ENCODE results near the gene IFT20. TPM values are rescaled to one million over a fixed set of nuclear protein-coding genes. Genes with fewer than 3 reads are reported as not detected.

Gene IFT20
- total RNA-seq, 1 experiment from 2014 or later, result 21.0 TPM

GRCh38 chr17:28317966-28318758 is 17.1 kb downstream of the IFT20 start:
- H2AK5ac ChIP-seq (ENCODE audit: insufficient read length, low read length), result no peak overlapping the region
- H4K20me1 ChIP-seq (ENCODE audit: control insufficient read depth, insufficient read depth, insufficient read length), result no peaks in the 10 kb centered on the region
- H2BK15ac ChIP-seq (ENCODE audit: low read depth, low read length), result no peak overlapping the region
- no peak overlapping the region for H2BK20ac ChIP-seq (ENCODE audit: low read depth, low read length, poor library complexity, severe bottlenecking)
- H2BK5ac ChIP-seq (ENCODE audit: insufficient read length, low read length), result no peak overlapping the region
- peak; percentile 54 for DNase-seq
- H3K79me2 ChIP-seq (ENCODE audit: insufficient read depth, low read length), result peaks cover 39% of the 10 kb centered on the region
- H2BK12ac ChIP-seq (ENCODE audit: insufficient read length, low read depth, low read length), result no peak overlapping the region
- Mint-ChIP-seq H3K9me3 (no peaks in the 10 kb centered on the region; a peak in 1 of 5 replicates), H3K36me3 (ENCODE audit: insufficient read depth in 1 of 3, low read depth in 3 of 3) (peaks cover 16 to 24% (median 22%) of the 10 kb centered on the region in 3 experiments; a peak in 6 of 7 replicates), H3K27ac (peak overlapping the region in 2 of 3 experiments; percentile 83 to 86; a peak in 5 of 7 replicates), H3K4me3 (peak overlapping the region; percentile 96), H3K4me1 (peaks cover 45 to 47% of the 10 kb centered on the region in 2 experiments), H3K27me3 (ENCODE audit: low read depth) (no peaks in the 10 kb centered on the region; the same call in 1 of the 2 replicates)
- H3K79me1 ChIP-seq (ENCODE audit: insufficient read depth, low read depth, low read length, poor library complexity, severe bottlenecking), result no peaks in the 10 kb centered on the region
- H3K9ac ChIP-seq (ENCODE audit: extremely low read depth, insufficient read length, low read length), result peak overlapping the region; percentile 64
- H4K5ac ChIP-seq (ENCODE audit: insufficient read length, low read depth, low read length), result no peak overlapping the region
- H3K18ac ChIP-seq (ENCODE audit: insufficient read length, low read depth, low read length), result peak overlapping the region; percentile 36
- H3K27me3 ChIP-seq (ENCODE audit: insufficient read depth, low read length), result no peaks in the 10 kb centered on the region
- H2AFZ ChIP-seq (ENCODE audit: low read length), result no peak overlapping the region
- H3K4me1 ChIP-seq (ENCODE audit: insufficient read depth, low read length), result peaks cover 6% of the 10 kb centered on the region
- no peak overlapping the region for H3K27ac ChIP-seq (ENCODE audit: insufficient read length, low read depth, low read length)
- H4K91ac ChIP-seq (ENCODE audit: insufficient read length, low read depth, low read length), result no peak overlapping the region
- no peak; the same call in 2 of the 3 replicates for TF ChIP-seq CTCF (conservative IDR thresholded peaks at IDR 0.05)
- no peak overlapping the region for H3K56ac ChIP-seq (ENCODE audit: insufficient read length, low read depth, low read length)
- H3K14ac ChIP-seq (ENCODE audit: insufficient read depth, low read length), result peak overlapping the region; percentile 61
- WGBS (ENCODE audit: extremely low coverage, insufficient read length, low lambda C conversion rate), result no CpG with 5 or more reads among the region's 40 CpGs
- no peak overlapping the region for H3K4ac ChIP-seq (ENCODE audit: low read depth, low read length)
- peak overlapping the region; percentile 16 for H4K8ac ChIP-seq (replicated peaks; ENCODE audit: insufficient read length, low read depth, low read length)
- H3K23ac ChIP-seq (ENCODE audit: insufficient read length, low read depth, low read length), result no peak overlapping the region
- H3T11ph ChIP-seq (ENCODE audit: low read length), result no peak overlapping the region
- no peak overlapping the region for H2BK120ac ChIP-seq (ENCODE audit: low read depth, low read length, poor library complexity, severe bottlenecking)
- peak overlapping the region; percentile 97 for H3K4me2 ChIP-seq (ENCODE audit: insufficient read depth, insufficient read length, low read length)
- H3K23me2 ChIP-seq (ENCODE audit: insufficient read length, low read depth, low read length, poor library complexity, severe bottlenecking), result peaks cover 28% of the 10 kb centered on the region
- no peaks in the 10 kb centered on the region for H3K9me3 ChIP-seq (ENCODE audit: control insufficient read depth, low read depth, low read length)
